GM19328 (cell line): ENCODE results near the gene FRG2B.
"Not testable (repeated sequence)": the region's sequence is repeated elsewhere in the genome, so short reads cannot be mapped to it uniquely, and the experiment has no call there.

Experiments used
- ATAC-seq: cut with Tn5 transposase; IDR thresholded peaks from one replicate; pipeline ENCODE4 v1.9.1; 2021; ENCODE audit warnings: mild to moderate bottlenecking, moderate library complexity; ENCODE audit not compliant: unreplicated experiment

Gene FRG2B

DNA sequence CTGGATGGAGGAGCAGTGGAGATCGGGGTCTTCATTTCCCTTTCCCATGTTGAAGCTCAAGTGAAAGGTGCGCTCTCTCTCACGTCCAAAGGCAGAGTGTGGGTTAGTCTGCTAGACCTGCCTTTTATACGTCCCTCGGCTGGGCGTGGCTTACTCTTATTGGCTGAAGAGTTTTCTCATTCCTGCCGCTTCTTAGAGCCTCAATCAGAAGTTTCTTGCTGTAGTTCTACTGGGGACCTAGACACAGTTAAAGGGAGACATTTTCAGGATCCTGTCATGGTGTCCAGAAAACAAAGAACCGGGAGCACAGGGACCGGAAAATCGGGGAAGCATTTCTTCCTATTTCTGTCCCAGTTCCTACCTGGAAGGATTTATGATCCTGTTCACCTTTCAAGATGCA is at the start of gene FRG2B:
Gene FRG2B (minus strand): TSS at position 101 of the 400 bp plus-strand sequence. CDS start 53 bp downstream, at position 48.
- ATAC-seq, result not testable (repeated sequence)

DNA sequence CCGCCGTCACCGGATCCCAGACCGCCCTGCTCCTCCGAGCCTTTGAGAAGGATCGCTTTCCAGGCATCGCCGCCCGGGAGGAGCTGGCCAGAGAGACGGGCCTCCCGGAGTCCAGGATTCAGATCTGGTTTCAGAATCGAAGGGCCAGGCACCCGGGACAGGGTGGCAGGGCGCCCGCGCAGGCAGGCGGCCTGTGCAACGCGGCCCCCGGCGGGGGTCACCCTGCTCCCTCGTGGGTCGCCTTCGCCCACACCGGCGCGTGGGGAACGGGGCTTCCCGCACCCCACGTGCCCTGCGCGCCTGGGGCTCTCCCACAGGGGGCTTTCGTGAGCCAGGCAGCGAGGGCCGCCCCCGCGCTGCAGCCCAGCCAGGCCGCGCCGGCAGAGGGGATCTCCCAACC is 40.9 kb upstream of the FRG2B start:
- not testable (repeated sequence) for ATAC-seq

DNA sequence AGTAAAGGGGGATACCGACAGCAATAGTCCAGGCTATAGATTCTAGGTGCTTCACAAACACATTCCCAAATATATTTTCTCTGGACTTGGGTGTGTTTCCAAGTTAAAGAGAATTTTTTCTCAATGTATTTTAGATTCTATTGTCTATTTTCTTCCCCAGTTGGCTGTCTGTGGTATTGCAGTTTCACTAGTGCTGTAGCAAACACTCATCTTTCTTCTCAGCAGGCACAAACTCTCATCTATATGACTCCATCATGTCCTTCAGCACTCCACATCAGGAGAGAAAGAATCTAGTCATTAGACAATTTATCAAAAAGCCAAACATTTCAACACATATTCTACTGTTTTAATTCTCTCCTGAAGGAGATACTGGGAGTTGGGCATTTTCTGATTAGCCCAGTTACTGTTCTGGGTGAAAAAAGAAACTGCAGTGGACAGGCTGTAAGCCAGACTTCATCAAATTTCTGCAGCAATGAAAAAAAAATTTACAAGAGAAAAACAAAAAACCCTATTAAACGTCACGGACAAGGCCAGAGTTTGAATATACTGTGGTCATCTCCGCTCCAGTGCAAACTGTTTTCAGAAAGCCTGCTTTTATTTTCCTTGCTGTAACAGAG is 37.1 kb upstream of the FRG2B start:
- ATAC-seq, result not testable (repeated sequence)

DNA sequence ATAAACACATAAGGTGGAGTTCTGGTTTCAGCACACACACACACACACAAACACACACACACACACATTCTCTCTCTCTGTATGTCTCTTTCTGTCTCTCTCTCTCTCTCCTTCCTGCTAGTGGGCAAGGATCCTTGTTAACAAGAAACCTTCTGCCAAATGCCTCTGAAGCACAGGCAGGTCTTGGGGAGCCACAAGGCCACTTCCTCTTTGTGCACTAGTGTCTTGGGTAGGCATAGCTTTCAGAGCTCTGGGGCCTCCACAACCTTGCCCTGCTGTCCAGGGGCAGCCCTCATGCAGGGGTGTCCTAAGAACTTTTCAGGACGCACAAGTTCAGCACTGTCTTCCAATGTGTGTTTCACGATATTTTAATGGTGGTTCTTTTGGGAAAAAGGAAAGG is 34.5 kb upstream of the FRG2B start:
- not testable (repeated sequence) for ATAC-seq

DNA sequence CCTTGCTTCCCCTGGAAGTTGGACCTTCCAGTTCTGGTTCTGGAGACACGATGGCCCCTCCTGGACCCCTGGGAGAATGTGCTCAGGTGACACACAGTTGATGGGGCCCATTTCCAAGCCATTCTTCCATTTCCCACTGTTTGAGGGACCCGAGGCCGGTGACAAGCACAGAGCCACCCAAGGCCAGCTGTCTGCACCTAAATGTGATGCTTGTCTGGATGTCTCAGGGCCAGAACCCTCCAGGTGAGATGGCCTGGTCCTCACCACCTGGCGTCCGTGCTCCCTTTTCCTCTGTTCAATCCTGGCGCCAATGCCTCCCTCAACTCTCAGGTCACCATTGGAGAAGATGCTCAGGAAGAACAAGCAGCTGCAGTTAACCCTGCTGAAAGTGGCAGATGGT is 33.9 kb upstream of the FRG2B start:
- ATAC-seq, result not testable (repeated sequence)

DNA sequence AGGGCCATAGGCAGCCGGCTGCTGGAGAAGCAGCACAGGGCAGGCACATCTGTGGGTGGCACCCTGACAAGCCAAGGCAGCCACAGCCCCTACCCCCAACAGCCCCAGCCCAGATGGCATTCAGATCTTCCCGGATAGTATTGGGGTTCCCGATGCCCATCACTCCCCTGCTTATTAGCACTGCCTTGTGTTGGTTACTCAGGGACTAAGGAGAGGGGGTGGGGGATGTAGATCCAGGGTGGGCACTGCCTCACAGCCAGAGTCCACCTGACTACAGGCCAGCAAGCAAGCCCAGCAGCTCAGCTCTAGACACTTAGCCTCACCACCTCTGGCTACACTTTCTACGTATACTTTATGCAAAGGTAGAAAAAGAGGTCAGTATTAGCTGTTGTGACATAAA is 30.7 kb upstream of the FRG2B start:
- not testable (repeated sequence) for ATAC-seq

DNA sequence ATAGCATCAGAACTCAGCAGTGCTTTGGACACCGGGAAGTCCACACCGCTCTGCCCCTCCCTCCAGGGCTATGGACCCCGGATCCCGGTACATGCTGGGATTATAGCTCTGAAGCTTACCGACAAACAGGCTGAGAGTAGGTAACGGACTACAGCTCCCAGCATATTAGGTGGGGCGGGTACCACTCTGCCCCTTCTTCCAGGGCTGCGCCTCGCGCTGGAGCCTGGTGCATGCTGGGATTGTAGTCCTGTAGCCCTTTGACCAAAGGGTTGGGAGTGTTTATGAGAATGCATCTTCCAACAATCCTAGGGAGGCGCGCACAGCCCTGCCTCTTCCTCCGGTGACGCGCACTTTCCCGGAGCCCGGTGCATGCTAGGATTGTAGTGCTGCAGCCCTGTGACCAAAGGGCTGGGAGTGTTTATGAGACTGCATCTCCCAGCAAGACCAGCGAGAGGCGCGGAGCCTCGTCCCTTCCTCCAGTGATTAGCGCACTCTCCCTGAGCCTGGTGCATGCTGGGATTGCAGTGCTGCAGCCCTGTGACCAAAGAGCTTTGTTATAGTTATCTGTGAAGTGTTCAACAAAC is 22.4 kb upstream of the FRG2B start:
- not testable (repeated sequence) for ATAC-seq

DNA sequence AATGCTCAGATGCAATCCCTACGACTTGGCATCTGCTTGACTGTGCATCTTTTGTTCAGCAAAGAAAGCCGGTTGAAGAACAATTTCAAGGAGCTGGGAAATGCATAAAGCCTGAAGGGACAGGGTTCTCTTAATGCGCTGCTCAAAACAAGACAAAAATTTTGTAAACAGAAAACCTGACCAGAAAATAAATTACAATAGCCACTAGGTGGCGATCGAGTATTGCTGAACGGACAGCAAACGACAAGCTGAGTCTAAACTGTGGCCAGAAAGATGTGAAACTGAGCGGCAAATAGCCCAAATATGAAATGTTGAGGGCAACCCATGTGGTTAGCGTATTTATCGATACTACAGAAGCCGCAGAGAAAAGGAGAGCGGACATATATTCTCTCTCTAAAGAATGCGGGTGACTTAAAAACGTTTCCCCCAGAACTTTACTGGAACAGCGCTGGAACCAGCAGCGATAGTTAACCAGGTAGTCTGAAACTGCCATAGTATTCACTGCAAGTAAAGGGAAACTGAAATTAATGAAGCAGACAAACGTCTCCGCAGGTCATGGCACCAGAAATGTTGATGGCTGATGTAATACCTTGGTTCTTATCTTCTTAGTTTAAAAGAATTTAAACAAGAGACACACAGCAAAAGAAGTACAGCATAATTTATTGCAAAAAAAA is 20.6 kb upstream of the FRG2B start:
- ATAC-seq, result not testable (repeated sequence)

DNA sequence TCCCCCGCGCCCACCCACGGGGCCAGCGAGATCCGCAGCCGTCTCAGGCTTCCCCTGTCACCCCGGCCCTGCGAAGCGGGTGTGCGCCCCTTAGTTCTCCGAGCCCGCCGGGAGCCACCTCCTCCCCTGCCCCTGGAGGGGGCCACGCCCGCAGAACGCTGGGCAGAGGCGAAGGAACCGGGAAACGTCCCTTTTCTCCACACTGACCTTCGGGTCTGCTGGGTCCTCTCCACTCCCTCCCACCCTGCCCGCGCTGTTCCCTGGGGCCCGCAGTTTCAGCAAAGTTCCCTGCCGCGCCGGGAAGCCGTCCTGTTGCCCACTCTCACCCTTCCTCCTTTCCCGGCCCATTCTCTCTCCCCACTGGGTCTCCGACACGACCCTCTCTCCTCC is 11.2 kb upstream of the FRG2B start:
- not testable (repeated sequence) for ATAC-seq

DNA sequence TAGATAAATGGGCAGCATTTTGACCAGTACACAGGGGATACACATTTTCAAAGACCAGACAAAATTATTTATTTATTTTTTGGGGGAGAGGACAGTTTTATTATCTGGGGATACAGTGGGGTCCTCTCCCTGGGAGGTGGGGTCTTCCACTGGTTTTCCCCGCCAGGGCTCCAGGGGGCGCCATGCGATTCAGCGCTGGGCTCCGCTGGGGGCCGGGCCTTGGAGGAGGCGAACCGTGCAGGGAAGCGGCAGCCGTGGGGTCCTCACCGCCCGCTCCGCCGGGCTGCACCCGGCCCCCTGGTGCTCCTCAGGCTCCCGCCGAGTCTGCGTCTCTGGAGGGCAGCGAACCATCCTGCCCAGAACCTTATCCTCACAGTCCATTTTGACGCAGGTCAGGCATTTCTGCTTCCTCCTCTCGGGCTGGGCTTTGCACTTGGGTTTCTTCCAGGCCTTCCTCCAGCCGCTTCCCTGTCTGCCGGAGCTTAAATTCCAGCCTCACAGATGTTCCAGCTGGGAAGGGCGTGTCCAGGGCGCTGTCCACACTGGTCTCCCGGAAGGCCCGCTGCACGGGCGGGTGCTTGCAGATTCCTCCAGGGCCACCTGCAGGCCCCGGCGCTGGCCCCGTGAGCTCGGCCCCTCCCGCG is 10.7 kb upstream of the FRG2B start:
- ATAC-seq, result not testable (repeated sequence)

DNA sequence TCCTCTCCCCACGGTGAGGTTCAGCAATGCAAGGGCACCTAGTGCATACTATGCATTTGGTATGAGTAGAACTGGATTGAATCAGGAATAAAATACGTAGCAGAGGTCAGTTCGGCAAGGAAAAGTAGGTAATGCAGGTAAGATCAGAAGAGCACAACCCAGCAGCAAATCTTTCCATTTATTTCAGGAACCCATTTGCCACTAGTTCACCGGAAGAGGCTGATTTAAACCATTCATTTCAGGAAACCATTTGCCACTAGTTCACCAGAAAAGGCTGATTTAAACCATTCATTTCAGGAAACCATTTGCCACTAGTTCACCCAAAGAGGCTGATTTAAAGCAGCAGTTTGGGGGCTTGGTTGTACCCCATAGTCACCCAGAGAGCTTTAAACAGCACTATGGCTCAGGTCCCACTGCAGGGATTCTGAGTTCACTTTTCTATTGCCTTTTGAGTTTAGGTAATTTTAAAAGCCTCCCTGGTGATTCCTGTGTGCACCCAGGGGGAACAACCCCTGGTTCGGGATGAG is 4.2 kb upstream of the FRG2B start:
- ATAC-seq, result not testable (repeated sequence)

DNA sequence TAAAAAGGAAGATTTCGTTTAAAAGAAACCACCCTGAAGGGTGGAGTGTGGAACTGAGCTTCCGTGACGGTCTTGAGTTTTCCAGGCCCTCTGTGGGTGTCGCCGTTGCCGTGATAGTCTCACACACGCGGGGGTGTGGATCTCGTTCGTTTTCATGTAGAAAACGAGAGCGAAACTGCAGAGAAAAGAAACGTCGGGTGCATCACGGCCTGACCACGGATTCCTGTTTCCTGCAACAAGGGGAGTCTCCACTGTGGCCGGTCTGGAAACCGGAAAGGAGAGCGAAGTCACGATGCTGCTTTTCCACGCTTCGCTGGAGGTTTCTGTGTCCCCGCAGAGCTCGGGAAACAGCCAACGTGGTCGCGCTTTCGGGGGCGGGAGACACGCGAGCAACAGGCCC is 4.1 kb downstream of the FRG2B start:
- ATAC-seq, result not testable (repeated sequence)

DNA sequence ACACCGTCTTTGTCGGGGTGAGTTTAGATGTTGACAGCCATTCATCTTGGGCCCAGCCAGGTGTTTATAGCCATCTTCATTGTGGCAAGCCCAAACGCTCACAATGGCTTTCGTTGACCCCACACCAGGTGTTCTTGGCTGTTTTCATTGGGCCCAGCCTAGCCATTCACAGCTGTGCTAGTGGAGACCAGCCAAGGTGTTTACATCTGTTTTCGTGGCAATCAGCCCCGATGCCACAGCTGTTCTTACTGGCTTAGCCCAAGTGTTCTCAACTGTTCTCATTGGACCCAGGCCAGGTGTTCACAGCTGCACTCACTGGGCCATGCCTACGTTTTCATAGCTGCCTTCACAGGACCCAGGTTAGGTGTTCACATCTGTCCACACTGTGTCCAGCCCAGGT is 7.7 kb downstream of the FRG2B start:
- ATAC-seq, result no peak

DNA sequence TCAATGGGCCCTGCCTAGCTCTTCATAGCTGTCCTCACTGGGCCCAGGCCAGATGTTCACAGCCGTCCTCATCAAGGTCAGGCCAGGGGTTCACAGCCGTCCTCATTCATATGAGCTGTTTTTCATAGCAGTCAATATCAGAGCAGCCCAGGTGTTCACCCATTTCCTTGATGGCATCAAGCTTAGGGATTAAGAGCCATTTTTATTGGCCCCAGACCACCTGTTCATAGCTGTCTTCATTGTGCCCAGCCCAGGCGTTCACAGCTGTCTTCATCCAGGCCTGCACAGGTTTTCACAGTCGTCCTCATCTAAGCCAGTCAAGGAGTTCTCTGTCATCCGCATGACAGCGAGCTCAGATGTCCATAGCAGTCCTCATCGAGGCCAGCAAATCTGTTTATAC is 9.4 kb downstream of the FRG2B start:
- no peak for ATAC-seq

DNA sequence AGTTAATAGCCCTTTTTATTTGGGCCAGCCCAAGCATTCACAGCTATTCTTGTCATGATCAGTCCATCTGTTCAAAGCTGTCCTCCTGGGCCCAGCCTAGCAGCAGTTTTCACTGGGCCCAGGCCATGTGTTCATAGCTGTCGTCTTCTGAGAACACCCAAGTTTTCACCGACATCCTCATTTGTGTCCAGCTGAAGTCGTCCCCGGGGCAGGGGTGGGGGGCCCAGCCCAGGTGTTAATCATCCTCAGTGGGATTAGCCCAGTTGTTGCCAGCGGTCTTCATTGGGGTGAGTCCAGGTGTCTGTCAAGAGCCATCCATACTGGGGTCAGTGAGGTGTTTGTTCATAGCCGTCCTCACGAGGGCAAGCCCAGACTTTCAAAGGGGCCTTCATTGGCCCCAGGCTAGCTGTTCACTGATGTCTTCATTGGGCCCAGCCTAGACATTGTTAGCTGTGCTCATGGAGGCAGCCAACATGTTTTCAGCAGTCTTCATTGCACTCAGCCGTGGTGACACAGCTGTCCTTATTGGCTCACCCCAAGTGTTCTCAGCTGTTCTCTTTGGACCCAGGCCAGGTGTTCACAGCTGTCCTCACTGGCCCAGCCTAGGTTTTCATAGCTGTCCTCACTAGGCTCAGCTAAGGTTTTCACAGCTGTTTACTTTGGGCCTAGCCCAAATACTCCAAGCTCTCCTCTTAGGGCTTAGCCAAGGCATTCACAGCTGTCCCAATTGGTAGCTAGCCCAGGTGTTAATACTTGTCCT is 10.0 kb downstream of the FRG2B start:
- no peak for ATAC-seq

DNA sequence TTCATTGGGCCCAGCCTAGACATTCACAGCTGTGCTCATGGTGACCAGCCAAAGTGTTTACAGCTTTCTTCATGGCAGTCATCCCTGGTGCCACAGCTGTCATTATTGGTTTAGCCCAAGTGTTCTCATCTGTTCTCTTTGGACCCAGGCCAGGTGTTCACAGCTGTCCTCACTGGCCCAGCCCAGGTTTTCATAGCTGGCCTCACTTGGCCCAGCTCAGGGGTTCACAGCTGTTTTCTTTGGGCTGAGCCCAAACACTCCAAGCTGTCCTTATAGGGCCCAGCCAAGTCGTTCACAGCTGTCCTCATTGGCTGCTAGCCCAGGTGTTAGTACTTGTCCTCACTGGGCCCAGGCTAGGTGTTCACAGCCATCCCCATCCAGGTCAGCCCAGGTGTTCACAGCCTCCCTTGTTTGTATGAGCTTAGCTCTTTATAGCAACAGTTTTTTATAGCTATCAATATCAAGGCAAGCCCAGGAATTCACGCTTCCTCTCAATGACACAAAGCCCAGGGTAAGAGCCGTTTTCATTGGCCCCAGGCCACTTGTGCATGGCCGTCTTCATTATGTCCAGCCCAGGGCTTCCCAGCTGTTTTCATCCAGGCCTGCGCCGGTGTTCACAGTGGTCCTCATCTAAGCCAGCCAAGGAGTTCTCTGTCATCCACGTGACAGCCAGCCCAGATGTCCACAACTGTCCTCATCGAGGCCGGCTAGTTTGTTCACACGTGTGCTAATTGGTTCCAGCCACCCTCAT is 11.6 kb downstream of the FRG2B start:
- no peak for ATAC-seq

DNA sequence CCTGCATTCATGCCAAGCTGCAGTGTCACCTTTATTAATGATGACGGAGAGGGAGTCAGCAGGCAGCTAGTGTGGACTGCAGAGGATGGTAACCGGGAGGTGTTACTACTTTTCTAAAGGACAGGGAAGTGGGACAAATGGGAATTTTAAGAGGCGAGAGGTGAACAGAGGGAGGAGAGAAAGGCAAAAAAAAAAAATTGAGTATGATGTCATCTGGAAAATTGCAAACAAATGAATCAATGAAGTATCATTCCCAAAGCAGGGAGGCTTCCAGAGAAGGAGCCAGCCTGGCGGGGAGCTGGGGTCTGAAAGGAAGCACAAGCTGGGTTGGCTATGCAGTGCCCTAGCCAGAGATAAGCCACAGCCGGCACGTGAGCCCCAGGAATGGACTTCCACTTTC is 12.9 kb downstream of the FRG2B start:
- no peak for ATAC-seq

DNA sequence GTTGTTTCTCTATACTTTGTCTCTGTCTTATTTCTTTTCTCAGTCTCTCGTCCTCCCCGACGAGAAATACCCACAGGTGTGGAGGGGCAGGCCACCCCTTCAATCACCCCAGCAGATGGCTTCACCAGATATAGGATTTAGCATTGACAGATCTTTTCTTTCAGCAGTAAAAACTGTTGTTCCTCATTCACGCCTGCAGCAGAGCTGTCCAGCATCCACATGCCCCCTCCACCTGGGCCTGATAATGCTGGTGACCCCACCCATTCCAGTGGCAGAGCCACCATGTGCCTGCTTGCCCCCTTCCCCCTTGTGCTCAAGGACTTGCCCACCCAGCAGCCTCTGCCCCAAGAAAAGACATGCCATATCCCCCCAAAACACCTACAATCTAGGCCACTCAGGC is 15.5 kb downstream of the FRG2B start:
- ATAC-seq, result no peak

DNA sequence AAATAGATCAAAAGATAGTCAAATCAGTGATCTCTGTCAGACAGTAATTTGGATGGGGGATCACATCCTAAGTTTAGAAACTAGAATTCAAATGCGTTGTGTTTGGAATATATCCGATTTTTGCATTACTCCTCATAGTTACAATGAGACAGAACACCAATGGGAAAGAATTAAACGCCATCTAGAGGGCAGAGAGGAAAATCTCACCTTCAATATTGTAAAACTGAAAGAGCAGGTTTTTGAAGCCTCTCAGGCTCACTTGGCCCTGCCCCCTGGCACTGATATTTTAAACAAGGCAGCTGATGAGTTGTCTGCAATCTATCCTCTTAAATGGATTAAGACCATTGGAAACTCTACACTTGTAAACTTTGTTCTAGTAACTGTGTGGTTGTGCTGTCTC is 17.7 kb downstream of the FRG2B start:
- no peak for ATAC-seq

DNA sequence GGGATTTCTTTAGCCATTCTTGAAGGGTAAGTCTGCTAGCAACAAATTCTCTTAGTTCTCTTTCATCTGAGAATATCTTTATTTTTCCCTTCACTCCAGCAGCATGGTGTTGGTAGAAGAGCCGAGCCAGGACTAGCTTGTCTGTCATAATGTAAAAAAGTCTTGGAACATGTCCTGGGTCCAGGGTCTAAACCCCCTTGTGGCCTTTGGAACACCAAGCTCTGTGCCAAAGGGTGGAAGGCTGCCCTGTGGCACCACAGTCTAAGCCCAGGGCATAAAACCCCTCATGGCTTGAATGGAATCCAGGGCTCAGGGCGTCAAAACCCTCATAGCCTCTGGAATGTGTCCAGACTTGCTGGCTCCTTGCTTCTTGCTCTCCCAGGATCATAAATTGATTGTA is 23.2 kb downstream of the FRG2B start:
- ATAC-seq, result not testable (repeated sequence)
